K562 (cell line): ENCODE data around the gene PLA2G12B.

ENCODE experiments used
- DPF2 ChIP-seq: fragments of 450-650 bp; IDR thresholded peaks from 2 replicates; pipeline ENCODE4 v1.6.1; 2016
- SIN3A ChIP-seq, 2 experiments: fragments of 150-350 bp in 1 of 2; IDR thresholded peaks; 2 replicates each; pipeline ENCODE4 v1.6.1; 2011 to 2016; ENCODE audit warnings: borderline replicate concordance in 2 of 2, low read depth in 2 of 2, low read length in 2 of 2, mild to moderate bottlenecking in 2 of 2, moderate library complexity in 2 of 2; ENCODE audit not compliant: control insufficient read depth in 1 of 2
- TF ChIP-seq, protein P1 (sequence below), 3 experiments: IDR thresholded peaks in 2 of 3; conservative IDR thresholded peaks in 1 of 3; 2 replicates each; pipeline ENCODE4 v1.5.1; 2011 to 2012; ENCODE audit warnings: low read length in 3 of 3, mild to moderate bottlenecking in 3 of 3, control low read depth in 2 of 3, improper control_type of control experiment in 1 of 3, inconsistent platforms in 1 of 3, low read depth in 1 of 3, mixed read lengths in 1 of 3, moderate library complexity in 1 of 3; ENCODE audit not compliant: insufficient read depth in 2 of 3

DNA sequence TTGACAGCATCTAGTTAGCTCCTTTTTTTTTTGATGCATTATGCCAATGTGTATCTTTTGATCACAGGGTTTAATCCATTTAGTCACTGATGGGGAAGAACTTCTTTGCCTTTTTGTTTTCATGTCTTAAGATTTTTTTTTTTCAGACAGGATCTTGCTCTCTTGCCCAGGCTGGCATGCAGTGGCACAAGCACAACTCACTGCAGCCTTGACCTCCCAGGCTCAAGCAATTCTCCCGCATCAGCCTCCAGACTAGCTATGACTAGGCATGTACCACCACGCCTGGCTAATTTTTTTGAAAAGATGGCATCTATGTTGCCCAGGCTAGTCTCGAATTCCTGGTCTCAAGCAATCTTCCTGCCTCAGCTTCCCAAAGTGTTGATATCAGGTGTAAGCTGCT, 46.4 kb upstream of the PLA2G12B start:
- TF ChIP-seq DPF2 (no peak), SIN3A (IDR thresholded peaks at IDR 0.05; ENCODE audit: borderline replicate concordance in 2 of 2, control insufficient read depth in 1 of 2, low read depth in 2 of 2, low read length in 2 of 2) (no peak)
- TF ChIP-seq, protein P1, sequence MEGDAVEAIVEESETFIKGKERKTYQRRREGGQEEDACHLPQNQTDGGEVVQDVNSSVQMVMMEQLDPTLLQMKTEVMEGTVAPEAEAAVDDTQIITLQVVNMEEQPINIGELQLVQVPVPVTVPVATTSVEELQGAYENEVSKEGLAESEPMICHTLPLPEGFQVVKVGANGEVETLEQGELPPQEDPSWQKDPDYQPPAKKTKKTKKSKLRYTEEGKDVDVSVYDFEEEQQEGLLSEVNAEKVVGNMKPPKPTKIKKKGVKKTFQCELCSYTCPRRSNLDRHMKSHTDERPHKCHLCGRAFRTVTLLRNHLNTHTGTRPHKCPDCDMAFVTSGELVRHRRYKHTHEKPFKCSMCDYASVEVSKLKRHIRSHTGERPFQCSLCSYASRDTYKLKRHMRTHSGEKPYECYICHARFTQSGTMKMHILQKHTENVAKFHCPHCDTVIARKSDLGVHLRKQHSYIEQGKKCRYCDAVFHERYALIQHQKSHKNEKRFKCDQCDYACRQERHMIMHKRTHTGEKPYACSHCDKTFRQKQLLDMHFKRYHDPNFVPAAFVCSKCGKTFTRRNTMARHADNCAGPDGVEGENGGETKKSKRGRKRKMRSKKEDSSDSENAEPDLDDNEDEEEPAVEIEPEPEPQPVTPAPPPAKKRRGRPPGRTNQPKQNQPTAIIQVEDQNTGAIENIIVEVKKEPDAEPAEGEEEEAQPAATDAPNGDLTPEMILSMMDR (IDR thresholded peaks at IDR 0.05 in 2 of 3, conservative IDR thresholded peaks at IDR 0.05 in 1 of 3; ENCODE audit: insufficient read depth in 2 of 3, low read depth in 1 of 3, low read length in 3 of 3) = no peak
